ENCODE measurements around the gene CLIC1. TPM values are rescaled to one million over a fixed set of nuclear protein-coding genes. Genes with fewer than 3 reads are reported as not detected.

CLIC1 gene
- total and polyA plus RNA-seq, 10 of the 15 experiments (the other 5 are each of a cell fraction or from before 2014, with no cell fraction given) = 446 to 1,266 (median 636) TPM

GRCh38 chr6:31729515-31729978, 6.8 kb downstream of the CLIC1 start (continued):
- TF ChIP-seq TAF1 (IDR thresholded peaks at IDR 0.05; ENCODE audit: borderline replicate concordance, low read depth, low read length) = no peak
- TF ChIP-seq SIN3A (IDR thresholded peaks at IDR 0.05; ENCODE audit: low read depth, low read length) = peak; percentile 69
- TF ChIP-seq E2F8 (IDR thresholded peaks at IDR 0.05; ENCODE audit: low read depth, partially characterized antibody) = no peak
- no peak for TF ChIP-seq NFYA (IDR thresholded peaks at IDR 0.05; ENCODE audit: borderline replicate concordance, low read depth, low read length)
- no peak for TF ChIP-seq MXI1 (IDR thresholded peaks at IDR 0.05; ENCODE audit: low read depth, low read length)
- TF ChIP-seq ZNF24 (IDR thresholded peaks at IDR 0.05) = no peak
- TF ChIP-seq ELK1 (IDR thresholded peaks at IDR 0.05; ENCODE audit: low read depth, low read length) = no peak
- peak; percentile 43; the same call in 1 of the 2 replicates for TF ChIP-seq RELB (IDR thresholded peaks at IDR 0.05; ENCODE audit: low read depth)
- no peak for TF ChIP-seq BHLHE40 (IDR thresholded peaks at IDR 0.05; ENCODE audit: borderline replicate concordance in 1 of 2, low read depth in 2 of 2, low read length in 1 of 2)
- TF ChIP-seq BMI1 (IDR thresholded peaks at IDR 0.05; ENCODE audit: borderline replicate concordance) = no peak
- no peak for TF ChIP-seq GABPA (IDR thresholded peaks at IDR 0.05; ENCODE audit: low read depth)

Data from GM12878 (cell line).